GM21619 (cell line): Measurements from ENCODE around the gene WDR90.
A peak's percentile ranks its signal among the peaks of the same experiment; 100 is the strongest.

Source experiments
- ATAC-seq: cut with Tn5 transposase; IDR thresholded peaks from one replicate; pipeline ENCODE4 v1.9.1; 2021; ENCODE audit not compliant: unreplicated experiment

The WDR90 gene

DNA sequence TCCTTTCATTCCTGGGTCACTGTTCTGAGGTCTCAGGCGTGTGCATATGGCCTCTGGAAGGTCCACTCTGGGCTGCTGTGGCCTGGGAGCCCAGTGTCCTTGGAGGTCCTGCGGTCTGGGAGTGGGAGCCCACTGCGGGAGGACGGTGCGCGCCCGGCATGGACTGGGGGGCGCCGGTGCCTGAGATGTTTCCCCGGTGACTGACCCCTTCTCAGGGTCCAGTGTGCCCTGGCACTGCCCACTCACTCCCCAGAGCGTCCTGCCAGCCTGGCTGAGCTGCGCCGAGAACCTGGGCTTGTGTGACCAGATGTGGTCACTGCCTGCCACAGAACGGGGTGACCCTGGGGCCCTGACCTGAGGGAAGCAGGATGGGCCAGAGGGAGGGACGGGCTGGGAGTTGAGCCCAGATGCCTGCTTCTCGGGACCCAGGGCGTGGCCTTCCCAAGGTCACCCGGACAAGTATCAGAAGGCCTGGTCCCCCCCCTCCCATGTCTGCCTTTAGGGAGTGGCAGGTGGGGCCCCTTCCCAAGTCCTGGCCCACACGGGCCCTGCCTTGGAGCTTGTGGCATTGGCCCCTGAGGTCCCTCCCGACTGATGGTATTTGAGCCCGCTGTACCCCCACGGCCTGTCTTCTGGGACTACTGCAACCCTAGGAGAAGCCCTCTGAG lies 25.2 kb downstream of the WDR90 start:
- ATAC-seq, result no peak

DNA sequence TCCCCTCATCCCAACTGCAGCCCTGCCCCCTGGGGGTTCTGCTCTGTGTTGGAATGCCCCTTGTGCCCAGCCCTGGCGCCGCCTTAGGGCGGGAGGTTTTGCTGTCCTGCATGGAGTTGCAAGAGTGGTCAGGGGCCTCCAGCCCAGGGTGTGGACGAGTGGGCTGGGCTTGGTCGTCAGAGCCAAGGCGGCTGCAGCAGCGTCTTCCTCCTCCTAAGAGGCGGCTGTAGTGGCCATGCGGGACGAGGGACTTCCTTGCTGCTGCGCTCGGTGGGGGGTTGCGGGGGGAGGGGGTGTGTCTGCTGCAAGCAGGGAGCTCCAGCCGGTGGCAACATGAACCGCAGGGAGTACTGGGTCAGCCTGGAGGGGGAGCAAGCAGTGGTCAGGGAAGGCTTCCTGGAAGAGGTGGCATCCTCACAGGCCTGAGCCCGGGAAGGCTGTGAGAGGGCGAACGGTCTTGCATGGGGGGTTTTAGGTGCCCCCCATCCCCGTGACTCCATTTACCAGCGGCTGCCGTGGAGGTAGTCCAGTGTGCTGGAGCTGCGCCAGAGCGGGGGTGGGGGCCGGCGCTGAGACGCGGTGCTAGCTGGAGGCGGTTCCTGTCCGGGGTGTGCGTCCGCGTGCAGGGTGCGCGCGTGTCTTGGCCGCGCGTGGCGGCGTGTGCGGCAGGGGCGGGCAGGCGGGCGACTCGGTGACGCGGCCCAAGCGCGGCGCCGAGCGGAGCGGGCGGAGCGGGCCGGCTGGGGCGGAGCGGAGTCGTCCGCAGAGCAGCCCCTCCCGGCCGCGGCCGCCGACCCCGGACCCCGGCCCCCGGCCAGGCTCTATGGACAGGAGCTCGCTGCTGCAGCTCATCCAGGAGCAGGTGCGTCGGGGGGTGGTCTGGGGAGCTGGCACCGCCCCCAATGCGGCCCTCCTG lies 26.1 kb downstream of the WDR90 start, which contains the start of gene RHBDL1:
TSS of gene RHBDL1 (plus strand) at position 704 of the 916 bp plus-strand sequence. CDS start at position 824, 120 bp downstream.
- ATAC-seq, result no peak

DNA sequence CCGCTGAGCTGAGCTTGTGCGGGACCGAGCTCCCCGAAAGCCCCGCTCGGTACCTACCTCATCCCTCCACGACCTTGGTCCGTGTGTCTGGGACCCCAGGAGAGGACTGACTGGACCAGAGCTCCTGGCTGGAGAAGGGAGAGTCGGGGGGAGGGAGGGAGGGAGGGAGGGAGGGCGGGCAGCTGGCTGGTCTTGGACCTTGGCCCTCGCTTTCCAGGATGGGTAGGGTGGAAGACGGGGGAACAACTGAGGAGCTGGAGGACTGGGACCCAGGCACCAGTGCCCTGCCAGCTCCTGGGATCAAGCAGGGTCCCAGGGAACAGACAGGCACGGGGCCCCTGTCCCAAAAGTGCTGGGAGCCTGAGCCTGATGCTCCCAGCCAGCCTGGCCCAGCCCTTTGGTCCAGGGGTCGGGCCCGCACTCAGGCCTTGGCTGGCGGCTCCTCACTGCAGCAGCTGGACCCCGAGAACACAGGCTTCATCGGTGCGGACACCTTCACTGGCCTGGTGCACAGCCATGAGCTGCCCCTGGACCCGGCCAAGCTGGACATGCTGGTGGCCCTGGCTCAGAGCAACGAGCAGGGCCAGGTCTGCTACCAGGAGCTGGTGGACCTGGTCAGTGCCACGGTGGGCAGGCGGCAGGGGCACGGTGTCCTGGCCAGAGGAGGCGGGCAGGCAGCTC lies 26.9 kb downstream of the WDR90 start:
- no peak for ATAC-seq

DNA sequence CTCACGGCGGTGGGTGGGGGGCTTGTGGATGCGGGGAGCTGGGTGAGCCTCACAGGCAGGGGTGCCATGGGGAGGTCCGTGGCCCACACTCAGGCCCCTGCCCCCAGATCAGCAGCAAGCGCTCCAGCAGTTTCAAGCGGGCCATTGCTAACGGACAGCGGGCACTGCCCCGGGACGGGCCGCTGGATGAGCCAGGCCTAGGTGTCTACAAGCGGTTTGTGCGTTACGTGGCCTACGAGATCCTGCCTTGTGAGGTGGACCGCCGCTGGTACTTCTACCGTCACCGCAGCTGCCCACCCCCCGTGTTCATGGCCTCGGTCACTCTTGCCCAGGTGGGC lies 27.4 kb downstream of the WDR90 start:
- ATAC-seq, result no peak

DNA sequence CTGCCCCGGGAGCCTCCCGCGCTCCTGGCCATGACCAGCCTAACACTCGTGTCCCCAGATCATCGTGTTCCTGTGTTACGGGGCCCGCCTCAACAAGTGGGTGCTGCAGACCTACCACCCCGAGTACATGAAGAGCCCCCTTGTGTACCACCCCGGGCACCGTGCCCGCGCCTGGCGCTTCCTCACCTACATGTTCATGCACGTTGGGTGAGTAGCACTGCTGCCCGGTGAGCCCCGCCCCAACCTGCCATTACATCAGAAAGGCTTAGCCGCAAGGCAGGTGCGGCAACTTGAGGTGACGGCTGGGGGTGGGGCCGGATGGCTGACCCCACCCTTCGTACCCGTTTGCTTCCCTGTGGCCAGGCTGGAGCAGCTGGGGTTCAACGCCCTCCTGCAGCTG lies 27.7 kb downstream of the WDR90 start:
- no peak for ATAC-seq

DNA sequence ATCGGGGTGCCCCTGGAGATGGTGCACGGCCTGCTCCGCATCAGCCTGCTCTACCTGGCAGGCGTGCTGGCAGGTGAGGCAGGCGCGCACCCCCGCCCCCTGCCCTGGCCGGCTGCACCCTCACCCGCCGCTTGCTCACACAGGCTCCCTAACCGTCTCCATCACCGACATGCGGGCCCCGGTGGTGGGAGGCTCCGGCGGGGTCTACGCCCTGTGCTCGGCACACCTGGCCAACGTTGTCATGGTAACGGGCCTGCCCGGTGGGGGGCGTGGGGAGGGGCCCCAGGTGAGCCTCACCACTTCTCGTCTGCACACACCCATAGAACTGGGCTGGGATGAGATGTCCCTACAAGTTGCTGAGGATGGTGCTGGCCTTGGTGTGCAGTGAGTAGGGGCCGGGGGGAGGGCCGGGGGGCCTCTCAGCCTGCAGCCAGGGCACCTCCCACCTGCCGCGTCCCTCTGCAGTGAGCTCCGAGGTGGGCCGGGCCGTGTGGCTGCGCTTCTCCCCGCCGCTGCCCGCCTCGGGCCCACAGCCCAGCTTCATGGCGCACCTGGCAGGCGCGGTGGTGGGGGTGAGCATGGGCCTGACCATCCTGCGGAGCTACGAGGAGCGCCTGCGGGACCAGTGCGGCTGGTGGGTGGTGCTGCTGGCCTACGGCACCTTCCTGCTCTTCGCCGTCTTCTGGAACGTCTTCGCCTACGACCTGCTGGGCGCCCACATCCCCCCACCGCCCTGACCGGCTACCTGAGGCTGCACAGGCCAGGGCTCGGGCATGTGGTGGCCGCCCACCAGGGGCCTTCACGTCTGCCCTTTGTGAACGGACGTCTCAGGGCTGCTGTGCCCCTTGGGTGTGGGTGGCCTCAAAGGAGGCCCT lies 28.4 kb downstream of the WDR90 start:
- ATAC-seq, result no peak

DNA sequence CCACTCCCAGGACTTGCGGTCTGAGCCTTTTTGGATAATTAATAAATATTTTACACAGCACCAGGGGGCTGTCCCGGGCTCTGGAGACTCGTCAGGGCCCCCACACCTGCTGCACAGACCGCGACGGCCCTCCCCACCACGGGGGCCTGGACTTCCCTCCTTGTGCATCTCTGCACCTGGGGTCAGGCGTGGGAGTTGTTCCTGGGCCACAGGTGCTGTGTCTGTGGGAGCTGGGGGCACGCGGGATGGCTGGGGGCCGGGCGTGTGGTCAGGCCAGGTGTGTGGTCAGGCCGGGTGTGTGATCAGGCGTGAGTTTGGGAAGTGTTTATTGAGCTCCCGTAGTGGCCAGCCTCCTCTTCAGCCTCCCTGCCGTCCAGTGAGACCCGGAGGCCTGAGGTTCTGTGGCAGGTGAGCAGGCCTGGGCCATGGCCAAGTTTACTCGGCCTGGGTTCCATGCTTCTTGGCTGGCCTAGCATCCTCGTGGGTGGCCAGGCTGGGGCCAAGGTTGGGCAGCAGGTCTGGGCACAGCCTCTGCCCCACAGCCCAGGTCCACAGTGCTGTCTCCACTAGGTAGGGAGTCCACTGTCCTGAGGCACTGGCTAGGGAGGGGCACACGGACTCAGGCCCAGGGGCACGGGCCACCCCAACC lies 29.2 kb downstream of the WDR90 start:
- ATAC-seq, result no peak

DNA sequence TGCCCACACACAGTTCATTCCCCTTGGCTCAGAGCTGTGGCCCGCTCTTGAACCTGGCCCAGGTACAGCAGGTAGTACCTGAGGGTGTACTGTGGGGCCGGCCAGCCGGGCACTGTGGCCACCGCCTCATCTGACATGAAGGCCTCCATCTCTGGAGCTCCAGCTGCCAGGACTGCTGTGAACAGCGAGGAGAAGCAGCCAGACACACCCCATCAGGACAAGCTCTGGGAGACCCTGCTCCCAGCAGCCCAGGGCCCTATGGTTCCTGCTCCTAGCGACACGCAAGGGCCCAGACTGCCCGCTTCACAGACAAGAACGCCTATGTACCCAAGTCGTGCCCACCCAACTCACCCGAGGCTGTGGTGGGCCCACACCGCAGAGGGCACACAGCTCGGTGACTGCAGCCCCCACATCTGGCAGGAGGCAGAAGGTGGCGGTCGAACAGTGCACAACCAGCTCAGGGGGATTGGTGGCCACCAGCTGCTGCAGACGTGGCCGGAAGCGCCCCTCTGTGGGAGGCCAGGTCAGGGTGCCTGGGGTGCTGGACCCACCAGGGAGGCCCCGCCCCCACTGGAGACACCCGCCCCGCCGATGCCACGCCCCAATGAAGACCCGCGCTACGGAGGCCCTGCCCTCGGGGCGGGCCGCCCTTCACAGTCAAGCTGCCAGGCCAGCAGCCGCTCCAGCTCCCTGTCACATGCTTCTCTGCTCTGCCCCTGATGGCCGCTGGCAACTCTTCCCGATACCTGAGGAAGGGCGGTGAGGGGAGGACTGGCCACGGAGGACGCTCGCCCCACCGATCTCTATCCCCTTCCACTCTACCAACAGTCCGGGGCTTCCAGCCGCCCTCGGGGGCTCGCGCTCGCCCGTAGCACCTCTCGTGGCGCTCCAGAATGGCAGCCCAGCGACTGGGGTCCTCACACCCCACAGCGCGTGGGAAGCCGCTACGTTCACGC lies 30.0 kb downstream of the WDR90 start:
- no peak for ATAC-seq

DNA sequence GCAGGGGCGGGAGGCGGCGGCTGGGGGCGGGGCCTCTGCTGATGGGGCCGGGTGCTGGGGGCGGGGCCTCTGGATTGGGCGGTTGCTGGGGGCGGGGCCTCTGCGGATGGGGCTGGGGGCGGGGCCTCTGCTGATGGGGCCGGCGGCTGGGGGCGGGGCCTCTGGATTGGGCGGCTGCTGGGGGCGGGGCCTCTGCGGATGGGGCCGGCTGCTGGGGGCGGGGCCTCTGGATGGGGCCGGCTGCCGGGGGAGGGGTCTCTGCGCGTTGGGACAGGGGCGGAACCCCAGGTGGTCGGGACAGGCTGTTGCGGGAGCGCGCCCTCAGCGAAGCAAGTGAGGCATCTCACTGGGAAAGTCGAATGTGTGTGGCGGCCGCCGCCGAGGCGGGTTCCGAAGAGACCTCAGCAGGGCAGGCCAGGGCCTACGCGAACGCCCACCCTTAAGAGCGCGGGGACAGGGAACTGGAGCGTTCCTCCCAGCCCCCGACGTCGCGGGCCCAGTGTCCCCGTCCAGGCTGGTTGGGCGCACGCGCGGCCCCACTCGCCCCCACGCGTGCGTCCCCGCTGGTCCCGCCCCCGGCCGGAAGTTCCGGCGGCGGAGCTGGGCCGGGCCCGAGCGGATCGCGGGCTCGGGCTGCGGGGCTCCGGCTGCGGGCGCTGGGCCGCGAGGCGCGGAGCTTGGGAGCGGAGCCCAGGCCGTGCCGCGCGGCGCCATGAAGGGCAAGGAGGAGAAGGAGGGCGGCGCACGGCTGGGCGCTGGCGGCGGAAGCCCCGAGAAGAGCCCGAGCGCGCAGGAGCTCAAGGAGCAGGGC lies 30.9 kb downstream of the WDR90 start, which contains the start of gene STUB1:
TSS of gene STUB1 (plus strand) at position 597 of the 811 bp plus-strand sequence. CDS start at position 713, 116 bp downstream.
- no peak for ATAC-seq

DNA sequence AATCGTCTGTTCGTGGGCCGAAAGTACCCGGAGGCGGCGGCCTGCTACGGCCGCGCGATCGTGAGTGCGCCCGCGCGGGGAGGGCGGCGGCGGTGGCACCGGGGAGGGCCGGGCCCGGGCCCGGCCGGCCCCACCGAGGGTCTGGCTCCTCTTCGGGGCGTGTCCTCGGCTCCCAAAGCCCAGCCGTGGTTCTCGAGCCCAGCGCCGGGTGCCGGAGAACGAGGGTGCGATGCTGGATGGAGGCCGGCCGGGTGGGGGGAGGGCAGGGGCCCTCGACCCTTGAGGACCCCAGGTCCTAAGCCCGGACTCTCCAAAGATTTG lies 31.4 kb downstream of the WDR90 start:
- no peak for ATAC-seq

DNA sequence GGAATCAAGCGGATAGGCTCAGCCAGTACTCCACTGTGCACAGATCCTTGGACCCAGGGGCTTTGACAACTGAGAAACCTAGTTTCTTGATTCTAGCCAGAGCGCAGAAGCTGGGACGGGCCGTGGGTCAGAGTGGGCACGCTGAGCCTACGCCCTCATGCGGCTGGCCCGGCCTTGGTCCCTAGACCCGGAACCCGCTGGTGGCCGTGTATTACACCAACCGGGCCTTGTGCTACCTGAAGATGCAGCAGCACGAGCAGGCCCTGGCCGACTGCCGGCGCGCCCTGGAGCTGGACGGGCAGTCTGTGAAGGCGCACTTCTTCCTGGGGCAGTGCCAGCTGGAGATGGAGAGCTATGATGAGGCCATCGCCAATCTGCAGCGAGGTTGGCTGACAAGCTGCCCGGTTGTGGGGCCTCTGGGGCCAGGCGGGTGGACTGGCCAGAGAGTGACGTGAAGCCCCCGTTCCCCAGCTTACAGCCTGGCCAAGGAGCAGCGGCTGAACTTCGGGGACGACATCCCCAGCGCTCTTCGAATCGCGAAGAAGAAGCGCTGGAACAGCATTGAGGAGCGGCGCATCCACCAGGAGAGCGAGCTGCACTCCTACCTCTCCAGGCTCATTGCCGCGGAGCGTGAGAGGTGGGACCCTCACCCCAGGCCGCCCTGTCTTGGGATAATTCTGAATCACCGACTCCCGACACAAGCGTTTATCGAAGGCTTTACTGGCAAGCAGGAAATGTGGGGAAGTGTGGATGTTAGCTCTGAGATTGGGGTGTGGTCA lies 32.0 kb downstream of the WDR90 start:
- no peak for ATAC-seq

DNA sequence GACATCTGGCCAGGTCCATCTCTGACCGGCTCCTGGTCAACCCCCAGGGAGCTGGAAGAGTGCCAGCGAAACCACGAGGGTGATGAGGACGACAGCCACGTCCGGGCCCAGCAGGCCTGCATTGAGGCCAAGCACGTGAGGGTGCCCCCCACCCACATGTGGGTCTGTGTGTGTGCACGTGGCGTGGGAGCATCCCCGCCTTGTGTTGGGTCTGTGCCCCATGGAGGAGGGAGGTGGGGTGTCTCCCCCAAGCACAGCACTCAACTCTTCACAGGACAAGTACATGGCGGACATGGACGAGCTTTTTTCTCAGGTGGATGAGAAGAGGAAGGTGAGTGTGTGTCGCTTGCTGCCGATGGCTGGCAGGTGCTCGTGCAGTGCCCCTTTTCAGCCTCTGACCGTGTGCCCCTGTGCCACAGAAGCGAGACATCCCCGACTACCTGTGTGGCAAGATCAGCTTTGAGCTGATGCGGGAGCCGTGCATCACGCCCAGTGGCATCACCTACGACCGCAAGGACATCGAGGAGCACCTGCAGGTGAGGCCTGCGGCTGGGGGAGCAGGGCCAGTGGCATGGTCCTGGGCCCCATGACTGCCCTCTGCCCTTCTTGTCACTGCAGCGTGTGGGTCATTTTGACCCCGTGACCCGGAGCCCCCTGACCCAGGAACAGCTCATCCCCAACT lies 32.7 kb downstream of the WDR90 start:
- ATAC-seq, result no peak

DNA sequence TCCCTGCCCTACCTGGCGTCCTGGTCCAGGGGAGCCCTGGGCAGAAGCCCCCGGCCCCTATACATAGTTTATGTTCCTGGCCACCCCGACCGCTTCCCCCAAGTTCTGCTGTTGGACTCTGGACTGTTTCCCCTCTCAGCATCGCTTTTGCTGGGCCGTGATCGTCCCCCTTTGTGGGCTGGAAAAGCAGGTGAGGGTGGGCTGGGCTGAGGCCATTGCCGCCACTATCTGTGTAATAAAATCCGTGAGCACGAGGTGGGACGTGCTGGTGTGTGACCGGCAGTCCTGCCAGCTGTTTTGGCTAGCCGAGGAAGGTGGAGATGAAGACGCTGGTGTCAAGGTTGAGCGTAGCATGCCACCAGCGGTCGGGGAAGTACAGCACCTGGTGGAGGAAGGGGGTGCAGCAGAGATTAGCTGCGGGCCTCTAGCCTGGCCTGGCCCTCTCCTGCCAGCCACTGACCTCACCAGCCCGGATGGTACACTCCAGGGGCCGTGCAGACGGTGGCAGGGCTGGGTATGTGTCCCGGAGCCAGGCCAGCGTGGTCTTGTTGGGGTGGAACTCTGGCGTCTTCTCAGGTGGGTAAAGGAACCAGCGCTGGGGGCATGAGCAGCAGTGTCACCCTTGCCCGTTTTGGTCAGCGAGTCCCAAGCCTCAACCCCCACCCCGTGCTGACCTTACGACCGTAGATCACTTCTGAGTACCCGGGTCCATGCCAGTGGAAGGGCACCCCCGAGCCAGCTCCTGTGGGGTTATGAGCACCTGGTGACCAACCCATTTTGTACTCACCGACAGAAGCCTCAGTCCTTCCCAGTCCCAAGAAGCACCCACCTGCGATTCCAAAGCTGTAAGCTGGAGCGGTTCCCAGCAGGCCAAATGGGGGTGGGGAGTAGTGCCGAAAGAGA lies 33.6 kb downstream of the WDR90 start:
- ATAC-seq, result no peak

DNA sequence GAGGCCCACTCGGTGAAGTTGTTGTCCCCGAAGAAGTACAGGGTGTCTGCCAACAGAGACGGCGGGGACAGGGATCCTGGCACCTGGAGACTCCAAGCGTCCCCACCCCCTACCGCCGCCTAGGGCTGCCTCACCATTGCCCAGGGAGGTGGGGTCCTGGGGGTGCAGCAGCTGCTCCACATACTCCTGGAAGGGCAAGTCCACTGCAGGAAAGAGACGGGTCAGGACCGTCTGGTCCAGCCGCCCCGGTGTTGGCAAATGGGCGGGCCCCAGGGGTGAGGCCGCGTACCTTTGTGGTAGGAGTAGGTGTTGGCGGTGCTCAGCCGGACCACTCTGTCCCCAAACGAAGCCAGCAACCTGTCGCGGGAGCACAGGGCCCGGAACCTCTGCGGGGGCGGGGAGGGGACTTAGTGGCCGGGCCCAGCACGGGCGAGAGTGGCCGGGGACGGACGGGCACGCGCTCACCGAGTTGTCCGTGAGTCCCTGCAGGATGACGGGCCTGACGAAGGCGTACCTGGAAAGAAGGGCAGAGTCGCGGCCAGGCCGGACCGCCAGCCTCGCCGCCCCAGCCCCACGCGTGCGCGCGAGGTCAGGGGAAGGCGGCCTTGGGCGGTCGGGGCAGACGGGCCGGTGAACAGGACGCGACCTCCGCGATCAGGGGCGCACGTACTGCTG lies 34.4 kb downstream of the WDR90 start:
- no peak for ATAC-seq

DNA sequence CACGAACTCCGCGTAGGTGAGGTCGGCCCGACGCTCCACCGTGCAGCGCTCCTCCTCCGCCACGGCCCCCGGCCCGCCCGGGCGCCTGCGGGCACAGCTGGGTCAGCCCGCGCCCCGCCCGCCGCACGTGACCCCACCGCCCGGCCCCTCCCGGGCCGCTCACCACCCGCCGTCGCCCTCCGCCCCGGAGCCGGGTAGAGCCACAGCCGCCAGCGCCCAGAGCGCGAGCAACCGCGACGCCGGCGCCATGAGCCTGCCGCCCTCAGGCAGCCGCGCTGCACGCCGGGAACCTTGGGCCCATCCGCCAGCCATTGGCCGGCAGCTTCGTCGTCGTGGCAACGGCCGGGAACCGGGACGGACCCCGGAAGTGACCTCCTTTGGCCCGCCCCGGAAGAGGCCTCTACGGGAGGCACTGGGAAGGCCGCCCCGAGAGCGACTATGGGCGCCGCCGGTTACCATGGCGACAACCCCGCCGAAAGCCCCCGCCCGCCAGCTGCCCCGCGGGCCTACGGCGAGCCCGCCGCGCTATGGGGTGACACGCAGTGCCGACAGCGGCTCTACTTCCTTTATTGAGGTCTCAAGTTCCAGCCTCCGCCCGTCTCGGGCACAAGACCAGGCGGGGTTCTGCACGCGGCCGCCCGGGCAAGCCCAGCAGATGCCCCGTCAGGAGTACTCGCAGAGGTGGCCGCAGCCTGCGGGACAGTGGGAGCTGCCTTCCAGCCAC lies 35.1 kb downstream of the WDR90 start, which contains the start of gene JMJD8:
TSS of gene JMJD8 (minus strand) at position 264 of the 724 bp plus-strand sequence. CDS start at position 249, 15 bp downstream.
- peak; percentile 55 for ATAC-seq
